Gastroesophageal sphincter (tissue), 4 donors: ENCODE measurements around the gene PCED1B. TPM values are rescaled to one million over a fixed set of nuclear protein-coding genes. Genes with fewer than 3 reads are reported as not detected.
"Not testable (repeated sequence)": the region's sequence is repeated elsewhere in the genome, so short reads cannot be mapped to it uniquely, and the experiment has no call there.

Experiments used
- ATAC-seq: fragments of 150-250 bp; one replicate; pipeline ENCODE4 v1.9.1; 2016; ENCODE audit warnings: mild to moderate bottlenecking, moderate library complexity
- H3K27ac ChIP-seq, 4 donors: fragments of 200-600 bp; sonication (generic) in 3 of 4; 1 replicate in 3 of 4; 2 replicates in 1 of 4; pipeline ENCODE4 v1.5.1; 2016 to 2019
- H3K27me3 ChIP-seq: fragments of 200-600 bp; sonication (generic); one replicate; pipeline ENCODE4 v1.5.1; 2019
- H3K36me3 ChIP-seq, 2 donors: fragments of 200-600 bp; sonication (generic); one replicate each; pipeline ENCODE4 v1.5.1; 2019; ENCODE audit warnings: control low read depth in 1 of 2
- H3K4me1 ChIP-seq, 3 donors: fragments of 200-600 bp; sonication (generic); 1 replicate in 2 of 3; 2 replicates in 1 of 3; pipeline ENCODE4 v1.5.1; 2016 to 2019; ENCODE audit warnings: control low read depth in 2 of 3
- H3K4me3 ChIP-seq, 2 donors: fragments of 200-600 bp; sonication (generic); one replicate each; pipeline ENCODE4 v1.5.1; 2019; ENCODE audit warnings: mild to moderate bottlenecking in 1 of 2, moderate library complexity in 1 of 2
- H3K9me3 ChIP-seq, 3 donors: fragments of 200-600 bp; sonication (generic); one replicate each; pipeline ENCODE4 v1.5.1; 2017 to 2019; ENCODE audit warnings: control low read depth in 2 of 3
- EP300 ChIP-seq: sonication (generic); formaldehyde crosslinking; IDR thresholded peaks from one replicate; pipeline ENCODE4 v1.6.1; 2017; ENCODE audit warnings: antibody characterized with exemption, mild to moderate bottlenecking
- POLR2A ChIP-seq, 2 donors: fragments of 450-650 bp; IDR thresholded peaks; one replicate each; pipeline ENCODE4 v1.6.1; 2017; ENCODE audit warnings: antibody characterized with exemption in 2 of 2, mild to moderate bottlenecking in 2 of 2, moderate library complexity in 1 of 2
- POLR2AphosphoS5 ChIP-seq: sonication (generic); formaldehyde crosslinking; IDR thresholded peaks from one replicate; pipeline ENCODE4 v1.6.1; 2017; ENCODE audit warnings: antibody characterized with exemption
- WGBS, 2 donors: methylation state at CpG; one replicate each; pipeline ENCODE4 v1.1.5; 2018; ENCODE audit warnings: low coverage in 1 of 2; 5-methylcytosine and 5-hydroxymethylcytosine counted together
- total RNA-seq, 4 donors: library from RNA; depleted of rRNA; stranded (reverse); fragments of >200 nt; gene quantifications; one replicate each; pipeline ENCODE4 v1.1.0, GENCODE V29; 2016
- TF ChIP-seq, protein P1 (sequence below), 4 experiments: fragments of 200-600 bp in 2 of 4; fragments of 450-650 bp in 2 of 4; sonication (generic) in 1 of 4; IDR thresholded peaks; one replicate each; pipeline ENCODE4 v1.5.1; 2017 to 2019; ENCODE audit warnings: antibody characterized with exemption in 4 of 4, mild to moderate bottlenecking in 2 of 4, moderate library complexity in 2 of 4

The PCED1B gene
- total RNA-seq, 4 donors from 2014 or later, result 0.22 to 2.7 (median 1.7) TPM; not detected in 1

GRCh38 chr12:47274760-47275159 is 195.3 kb downstream of the PCED1B start:
- 89 to 90% methylated on average over 2 of the region's 2 CpGs for WGBS, 2 donors
- Histone ChIP-seq H3K27me3 (no peaks in the 10 kb centered on the region), H3K4me1 (peaks cover 0 to 18% (median 0%) of the 10 kb centered on the region in 3 donors), H3K27ac (no peak overlapping the region), H3K36me3 (no peaks in the 10 kb centered on the region), H3K4me3 (no peak overlapping the region), H3K9me3 (no peaks in the 10 kb centered on the region)
- TF ChIP-seq POLR2A (IDR thresholded peaks at IDR 0.05) (no peak), POLR2AphosphoS5 (no peak), EP300 (no peak)
- TF ChIP-seq, protein P1, sequence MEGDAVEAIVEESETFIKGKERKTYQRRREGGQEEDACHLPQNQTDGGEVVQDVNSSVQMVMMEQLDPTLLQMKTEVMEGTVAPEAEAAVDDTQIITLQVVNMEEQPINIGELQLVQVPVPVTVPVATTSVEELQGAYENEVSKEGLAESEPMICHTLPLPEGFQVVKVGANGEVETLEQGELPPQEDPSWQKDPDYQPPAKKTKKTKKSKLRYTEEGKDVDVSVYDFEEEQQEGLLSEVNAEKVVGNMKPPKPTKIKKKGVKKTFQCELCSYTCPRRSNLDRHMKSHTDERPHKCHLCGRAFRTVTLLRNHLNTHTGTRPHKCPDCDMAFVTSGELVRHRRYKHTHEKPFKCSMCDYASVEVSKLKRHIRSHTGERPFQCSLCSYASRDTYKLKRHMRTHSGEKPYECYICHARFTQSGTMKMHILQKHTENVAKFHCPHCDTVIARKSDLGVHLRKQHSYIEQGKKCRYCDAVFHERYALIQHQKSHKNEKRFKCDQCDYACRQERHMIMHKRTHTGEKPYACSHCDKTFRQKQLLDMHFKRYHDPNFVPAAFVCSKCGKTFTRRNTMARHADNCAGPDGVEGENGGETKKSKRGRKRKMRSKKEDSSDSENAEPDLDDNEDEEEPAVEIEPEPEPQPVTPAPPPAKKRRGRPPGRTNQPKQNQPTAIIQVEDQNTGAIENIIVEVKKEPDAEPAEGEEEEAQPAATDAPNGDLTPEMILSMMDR (IDR thresholded peaks at IDR 0.05), result no peak
- ATAC-seq, result no peak

DNA sequence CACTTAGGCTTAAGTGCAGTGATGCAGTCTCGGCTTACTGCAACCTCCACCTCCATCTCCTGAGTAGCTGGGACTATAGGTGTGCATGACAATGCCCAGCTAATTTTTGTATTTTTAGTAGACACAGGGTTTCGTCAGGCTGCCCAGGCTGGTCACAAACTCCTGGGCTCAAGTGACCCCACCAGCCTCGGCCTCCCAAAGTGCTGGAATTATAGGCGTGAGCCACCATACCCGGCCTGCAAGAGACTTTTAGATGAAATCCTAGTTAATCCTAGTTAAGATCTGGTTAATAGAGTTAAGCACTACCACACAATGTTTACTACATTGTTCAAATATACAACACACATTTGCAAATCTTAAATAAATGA is 196.8 kb downstream of the PCED1B start:
- Histone ChIP-seq H3K4me3 (no peak overlapping the region), H3K27me3 (no peaks in the 10 kb centered on the region), H3K4me1 (peaks cover 0 to 18% (median 0%) of the 10 kb centered on the region in 3 donors), H3K27ac (no peak overlapping the region), H3K9me3 (no peaks in the 10 kb centered on the region), H3K36me3 (no peaks in the 10 kb centered on the region)
- 100% methylated on average over 2 to 5 of the region's 5 CpGs for WGBS, 2 donors
- ATAC-seq, result no peak
- TF ChIP-seq EP300 (no peak), POLR2A (IDR thresholded peaks at IDR 0.05) (no peak), POLR2AphosphoS5 (no peak)
- TF ChIP-seq, protein P1 (IDR thresholded peaks at IDR 0.05), result no peak

DNA sequence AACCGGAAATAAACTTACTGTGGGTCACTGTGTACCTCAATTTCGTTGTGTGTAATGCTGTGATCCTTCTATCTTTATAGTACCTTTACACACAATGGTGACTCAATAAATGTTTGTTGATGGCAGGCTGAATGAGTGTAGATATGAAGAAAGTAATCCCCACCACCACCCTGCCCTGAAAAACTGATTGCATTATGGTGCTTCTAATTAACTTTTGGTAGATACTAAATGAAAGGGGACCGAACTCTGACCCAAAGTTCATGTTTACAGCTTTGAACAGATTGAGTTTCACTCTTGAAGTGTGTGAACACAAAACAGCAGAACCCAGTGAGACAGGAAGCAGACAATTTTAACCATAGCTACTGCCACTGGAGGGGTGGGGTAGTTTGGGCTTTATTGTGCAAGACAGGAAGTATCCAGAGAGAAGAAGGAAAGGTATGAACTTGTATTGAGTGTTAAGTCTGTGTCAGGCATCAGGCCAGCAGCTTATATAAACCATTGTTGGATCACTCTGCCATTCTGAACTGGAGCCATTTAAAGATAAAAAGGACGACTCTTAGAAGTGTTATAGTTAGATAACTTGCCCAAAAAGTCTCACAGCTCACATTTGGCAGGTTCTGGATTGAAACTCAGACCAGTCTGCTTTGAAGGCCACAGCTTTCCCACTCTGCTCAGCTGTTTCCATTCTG is 197.3 kb downstream of the PCED1B start:
- 51 to 55% methylated on average over 4 of the region's 4 CpGs for WGBS, 2 donors
- H3K9me3 ChIP-seq, result no peaks in the 10 kb centered on the region
- H3K27ac ChIP-seq, result peak overlapping the region in 2 of 4 donors; percentile 9 to 40
- peak; percentile 76 for ATAC-seq
- no peaks in the 10 kb centered on the region for H3K27me3 ChIP-seq
- H3K4me3 ChIP-seq, result no peak overlapping the region
- TF ChIP-seq POLR2AphosphoS5 (no peak), POLR2A (IDR thresholded peaks at IDR 0.05) (no peak), EP300 (no peak)
- TF ChIP-seq, protein P1 (IDR thresholded peaks at IDR 0.05), result no peak
- H3K4me1 ChIP-seq, result peaks cover 0 to 18% (median 0%) of the 10 kb centered on the region in 3 donors
- H3K36me3 ChIP-seq, result no peaks in the 10 kb centered on the region

- peak; percentile 68 for ATAC-seq
- Histone ChIP-seq H3K4me3 (no peak overlapping the region), H3K9me3 (no peaks in the 10 kb centered on the region), H3K27ac (no peak overlapping the region), H3K27me3 (no peaks in the 10 kb centered on the region), H3K4me1 (peaks cover 0 to 18% (median 0%) of the 10 kb centered on the region in 3 donors), H3K36me3 (no peaks in the 10 kb centered on the region)
- 57 to 95% methylated on average over 1 of the region's 1 CpG for WGBS, 2 donors
- TF ChIP-seq, protein P1 (IDR thresholded peaks at IDR 0.05), result no peak
- TF ChIP-seq POLR2A (IDR thresholded peaks at IDR 0.05), result no peak
- TF ChIP-seq EP300, result no peak
- TF ChIP-seq POLR2AphosphoS5, result no peak
Observed at GRCh38 chr12:47277972-47278448, 198.6 kb downstream of the PCED1B start.

DNA sequence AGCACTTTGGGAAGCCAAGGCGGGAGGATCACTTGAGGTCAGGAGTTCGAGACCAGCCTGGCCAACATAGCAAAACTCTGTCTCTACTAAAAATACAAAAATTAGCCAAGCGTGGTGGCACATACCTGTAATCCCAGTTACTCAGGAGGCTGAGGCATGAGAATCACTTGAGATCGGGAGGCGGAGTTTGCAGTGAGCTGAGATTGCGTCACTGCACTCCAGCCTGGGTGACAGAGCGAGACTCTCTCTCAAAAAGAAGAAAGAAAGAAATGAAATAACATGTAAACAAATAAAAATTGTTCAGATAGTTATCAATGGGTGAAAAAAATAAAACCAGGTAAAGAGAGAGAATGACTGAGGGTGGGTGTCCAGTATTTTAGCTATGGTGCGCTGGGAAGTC is 200.3 kb downstream of the PCED1B start:
- WGBS, 2 donors, result 91 to 100% methylated on average over 4 to 8 of the region's 8 CpGs
- not testable (repeated sequence) for ATAC-seq
- H3K4me1 ChIP-seq, result peaks cover 0 to 15% (median 0%) of the 10 kb centered on the region in 3 donors

More for the DNA sequence above, 200.3 kb downstream of the PCED1B start:
- not testable (repeated sequence) for H3K9me3 ChIP-seq, H3K36me3 ChIP-seq, H3K4me3 ChIP-seq, H3K27ac ChIP-seq, H3K27me3 ChIP-seq
